Renal cortex interstitium (tissue), 11 donors: ENCODE measurements around the gene UQCR11. TPM values are rescaled to one million over a fixed set of nuclear protein-coding genes. Genes with fewer than 3 reads are reported as not detected.

Experiments
- DNase-seq, 11 donors: peaks; one replicate each; pipeline ENCODE4 v3.0.0-alpha.2; 2013; ENCODE audit warnings: low read depth in 9 of 11, low spot score in 4 of 11; ENCODE audit errors: extremely low read depth in 1 of 11
- polyA plus RNA-seq, 3 donors: library from polyadenylated mRNA; unstranded; fragments of 120-200 nt; gene quantifications; one replicate each; pipeline ENCODE4 v1.2.1, GENCODE V29; 2013; ENCODE audit not compliant: insufficient read length in 3 of 3

Gene UQCR11
- polyA plus RNA-seq, 3 donors: 86.1 to 129 (median 121) TPM

- no peak for DNase-seq
Measured at GRCh38 chr19:1608359-1609102, 3.3 kb upstream of the UQCR11 start.

- no peak for DNase-seq
Measured at GRCh38 chr19:1606138-1606651, 933 bp upstream of the UQCR11 start.

GRCh38 chr19:1602091-1602707, 3.1 kb downstream of the UQCR11 start:
- no peak for DNase-seq

- no peak for DNase-seq
Measured at GRCh38 chr19:1601613-1602064, 3.6 kb downstream of the UQCR11 start.

GRCh38 chr19:1599460-1599846, 5.8 kb downstream of the UQCR11 start:
- DNase-seq: no peak

GRCh38 chr19:1598777-1599459, 6.3 kb downstream of the UQCR11 start:
- DNase-seq: no peak

- no peak for DNase-seq
Measured at GRCh38 chr19:1593501-1593772, 11.8 kb downstream of the UQCR11 start.

- peak; percentile 81 to 94 (median 89) for DNase-seq
Measured at GRCh38 chr19:1592755-1593500, 12.3 kb downstream of the UQCR11 start, which contains the start of gene MBD3. MBD3 (minus strand) TSS chr19:1592865; CDS start chr19:1592631, 234 bp downstream.

- DNase-seq: peak; percentile 52 to 88 (median 83)
Measured at GRCh38 chr19:1592024-1592754, 13.1 kb downstream of the UQCR11 start.

GRCh38 chr19:1591421-1592023, 13.7 kb downstream of the UQCR11 start:
- no peak for DNase-seq

- no peak for DNase-seq
Measured at GRCh38 chr19:1590641-1591397, 14.4 kb downstream of the UQCR11 start.

GRCh38 chr19:1587872-1588271, 17.4 kb downstream of the UQCR11 start:
- no peak for DNase-seq

GRCh38 chr19:1585243-1585580, 20.1 kb downstream of the UQCR11 start:
- DNase-seq: no peak

- no peak for DNase-seq
Measured at GRCh38 chr19:1584500-1585242, 20.6 kb downstream of the UQCR11 start.

- no peak for DNase-seq
Measured at GRCh38 chr19:1582201-1582600, 23.1 kb downstream of the UQCR11 start.

- no peak for DNase-seq
Measured at GRCh38 chr19:1580957-1581356, 24.3 kb downstream of the UQCR11 start.

- DNase-seq: no peak
Measured at GRCh38 chr19:1580382-1580781, 24.9 kb downstream of the UQCR11 start.
